ENCODE measurements around the gene TMCO6. TPM values are rescaled to one million over a fixed set of nuclear protein-coding genes. Genes with fewer than 3 reads are reported as not detected.

Gene TMCO6
- total and polyA plus RNA-seq, 2 of the 4 experiments (the other 2 are of a cell fraction), result 6.6 to 10.6 TPM

DNA sequence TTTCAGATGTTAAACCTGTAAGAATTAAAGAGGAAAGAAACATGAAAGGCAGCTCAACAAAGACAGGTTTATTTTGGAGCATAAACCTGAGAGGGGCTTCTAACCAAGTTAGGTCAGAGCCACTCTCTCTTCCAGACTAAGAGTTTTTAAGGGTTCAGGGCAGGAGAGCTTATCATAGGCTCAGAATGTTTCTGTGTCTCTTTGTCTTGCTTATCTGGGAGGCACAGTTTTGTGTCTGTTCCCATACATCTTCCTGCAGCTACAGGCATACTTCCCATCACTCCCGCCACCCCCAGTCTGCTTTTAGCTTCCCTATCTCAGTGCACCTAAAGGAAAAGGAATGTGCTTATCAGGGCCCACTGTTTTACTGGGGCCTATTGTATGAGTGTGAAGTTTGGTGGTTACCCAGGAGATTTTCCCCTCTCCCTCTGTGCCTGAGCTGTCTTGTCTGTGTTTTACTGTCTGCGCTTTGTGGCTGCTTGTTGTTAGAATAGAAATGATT lies 28.2 kb upstream of the TMCO6 start:
- H2AK9ac ChIP-seq (replicated peaks; ENCODE audit: low read depth, low read length, poor library complexity), result no peak overlapping the region
- no peaks in the 10 kb centered on the region for H3K79me1 ChIP-seq (ENCODE audit: low read depth in 1 of 2, low read length in 2 of 2)
- in situ Hi-C loops (cut with MboI; ENCODE audit: low sequenced_read_pairs) (no loop called here), intact Hi-C loops (cut with micrococcal nuclease) (no loop called here), dilution Hi-C loops (cut with HindIII; ENCODE audit: low sequenced_read_pairs, unreplicated experiment) (no loop called here)
- H3K23ac ChIP-seq (ENCODE audit: low read depth, low read length), result no peak overlapping the region
- no peak overlapping the region for H2BK15ac ChIP-seq (ENCODE audit: low read depth, low read length)
- no peak overlapping the region for H2BK20ac ChIP-seq (ENCODE audit: low read depth, low read length)
- H3K4ac ChIP-seq (ENCODE audit: low read depth, low read length), result no peak overlapping the region
- ChIA-PET CTCF (no interaction called here), POLR2A (ENCODE audit: unreplicated experiment) (no interaction called here)
- peaks cover 6% of the 10 kb centered on the region for H3K27me3 ChIP-seq (ENCODE audit: control insufficient read depth, insufficient read depth, low read length)
- H3K9me3 ChIP-seq (ENCODE audit: control insufficient read depth, insufficient read depth, low read length), result no peaks in the 10 kb centered on the region
- H3K4me2 ChIP-seq (ENCODE audit: low read depth, low read length), result no peak overlapping the region
- peaks cover 2% of the 10 kb centered on the region; the same call in 1 of the 2 replicates for H3K4me1 ChIP-seq (ENCODE audit: control insufficient read depth, insufficient read depth, low read length)
- H3K4me3 ChIP-seq (ENCODE audit: insufficient read depth, low read depth, low read length), result no peak overlapping the region
- BruUV-seq (replicated peaks), result no TSS peak
- no peak overlapping the region for H3K27ac ChIP-seq (ENCODE audit: insufficient read depth, low read length)
- TF ChIP-seq NFE2L2 (IDR thresholded peaks at IDR 0.05; ENCODE audit: low read depth, low read length), result no peak
- no peak for TF ChIP-seq SMC3 (IDR thresholded peaks at IDR 0.05; ENCODE audit: low read depth, low read length)
- TF ChIP-seq POLR2A (IDR thresholded peaks at IDR 0.05; ENCODE audit: low read depth, low read length), result no peak
- TF ChIP-seq, protein P1, sequence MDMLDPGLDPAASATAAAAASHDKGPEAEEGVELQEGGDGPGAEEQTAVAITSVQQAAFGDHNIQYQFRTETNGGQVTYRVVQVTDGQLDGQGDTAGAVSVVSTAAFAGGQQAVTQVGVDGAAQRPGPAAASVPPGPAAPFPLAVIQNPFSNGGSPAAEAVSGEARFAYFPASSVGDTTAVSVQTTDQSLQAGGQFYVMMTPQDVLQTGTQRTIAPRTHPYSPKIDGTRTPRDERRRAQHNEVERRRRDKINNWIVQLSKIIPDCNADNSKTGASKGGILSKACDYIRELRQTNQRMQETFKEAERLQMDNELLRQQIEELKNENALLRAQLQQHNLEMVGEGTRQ (IDR thresholded peaks at IDR 0.05; ENCODE audit: low read depth, low read length), result no peak
- no peak for TF ChIP-seq MAFK (IDR thresholded peaks at IDR 0.05; ENCODE audit: low read depth, low read length)
- no peak for TF ChIP-seq RAD21 (IDR thresholded peaks at IDR 0.05; ENCODE audit: low read length)
- TF ChIP-seq, protein P2, sequence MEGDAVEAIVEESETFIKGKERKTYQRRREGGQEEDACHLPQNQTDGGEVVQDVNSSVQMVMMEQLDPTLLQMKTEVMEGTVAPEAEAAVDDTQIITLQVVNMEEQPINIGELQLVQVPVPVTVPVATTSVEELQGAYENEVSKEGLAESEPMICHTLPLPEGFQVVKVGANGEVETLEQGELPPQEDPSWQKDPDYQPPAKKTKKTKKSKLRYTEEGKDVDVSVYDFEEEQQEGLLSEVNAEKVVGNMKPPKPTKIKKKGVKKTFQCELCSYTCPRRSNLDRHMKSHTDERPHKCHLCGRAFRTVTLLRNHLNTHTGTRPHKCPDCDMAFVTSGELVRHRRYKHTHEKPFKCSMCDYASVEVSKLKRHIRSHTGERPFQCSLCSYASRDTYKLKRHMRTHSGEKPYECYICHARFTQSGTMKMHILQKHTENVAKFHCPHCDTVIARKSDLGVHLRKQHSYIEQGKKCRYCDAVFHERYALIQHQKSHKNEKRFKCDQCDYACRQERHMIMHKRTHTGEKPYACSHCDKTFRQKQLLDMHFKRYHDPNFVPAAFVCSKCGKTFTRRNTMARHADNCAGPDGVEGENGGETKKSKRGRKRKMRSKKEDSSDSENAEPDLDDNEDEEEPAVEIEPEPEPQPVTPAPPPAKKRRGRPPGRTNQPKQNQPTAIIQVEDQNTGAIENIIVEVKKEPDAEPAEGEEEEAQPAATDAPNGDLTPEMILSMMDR (conservative IDR thresholded peaks at IDR 0.05; ENCODE audit: low read depth, low read length), result no peak
- TF ChIP-seq FOS (IDR thresholded peaks at IDR 0.05; ENCODE audit: low read depth, low read length), result no peak
- WGBS, 2 experiments (ENCODE audit: extremely low coverage in 2 of 2, insufficient read length in 1 of 2), result no CpG with 5 or more reads among the region's 2 CpGs
- H3K56ac ChIP-seq (ENCODE audit: extremely low read depth, insufficient read depth, low read length), result no peak overlapping the region
- no peak overlapping the region for H4K5ac ChIP-seq (ENCODE audit: low read depth, low read length)
- no peak overlapping the region for H2AFZ ChIP-seq (replicated peaks; ENCODE audit: low read length, poor library complexity)
- no peaks in the 10 kb centered on the region for H3K9me1 ChIP-seq (ENCODE audit: insufficient read depth, low read length)
- H3K9ac ChIP-seq (ENCODE audit: low read depth, low read length), result no peak overlapping the region
- DNase-seq (peak; percentile 20), ATAC-seq (ENCODE audit: low read depth) (no peak)
- H2BK5ac ChIP-seq (ENCODE audit: low read depth, low read length, poor library complexity, severe bottlenecking), result no peak overlapping the region
- no peak overlapping the region for H3K14ac ChIP-seq (replicated peaks; ENCODE audit: low read depth, low read length)
- no peaks in the 10 kb centered on the region for H3K36me3 ChIP-seq (ENCODE audit: control insufficient read depth, insufficient read depth, low read length)
- H4K91ac ChIP-seq (ENCODE audit: insufficient read depth, low read depth, low read length), result no peak overlapping the region
- H4K20me1 ChIP-seq (ENCODE audit: insufficient read depth, low read length), result no peaks in the 10 kb centered on the region
- H2AK5ac ChIP-seq (ENCODE audit: low read depth, low read length), result no peak overlapping the region
- H4K8ac ChIP-seq (ENCODE audit: low read depth in 2 of 2, low read length in 2 of 2), result no peak overlapping the region
- H3K18ac ChIP-seq (ENCODE audit: low read depth, low read length), result no peak overlapping the region
- H2BK120ac ChIP-seq (ENCODE audit: low read depth, low read length), result no peak overlapping the region

Data from IMR-90 (cell line).